SIG-M5 treated with dmso at 0.1 percent for 504 hours (cell line): ENCODE results near the gene TCEANC2.
A peak's percentile ranks its signal among the peaks of the same experiment; 100 is the strongest.

Experiments
- DNase-seq: peaks from one replicate; lab custom pipeline; 2025; ENCODE audit not compliant: unreplicated experiment; lab: John Stamatoyannopoulos, UW

The TCEANC2 gene

DNA sequence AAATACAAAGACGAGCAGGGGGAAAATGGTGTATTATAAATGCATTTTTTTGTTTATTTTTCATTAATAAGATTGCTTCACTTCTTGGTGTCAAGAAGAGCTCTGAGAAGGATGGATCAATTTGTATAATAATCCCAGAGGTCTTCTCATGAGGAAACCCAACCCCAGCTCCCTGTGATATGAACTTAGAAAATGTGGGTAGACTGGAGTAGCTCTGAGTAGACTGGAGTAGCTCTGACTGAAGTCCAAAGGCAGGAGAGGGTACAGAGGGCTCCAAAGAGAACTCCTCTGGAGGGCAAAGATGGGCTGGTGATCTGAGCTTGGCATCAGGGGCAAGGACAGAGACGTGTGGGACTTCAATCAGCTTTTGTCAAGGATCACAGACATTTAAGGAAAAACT is 78.0 kb downstream of the TCEANC2 start:
- DNase-seq = no peak

DNA sequence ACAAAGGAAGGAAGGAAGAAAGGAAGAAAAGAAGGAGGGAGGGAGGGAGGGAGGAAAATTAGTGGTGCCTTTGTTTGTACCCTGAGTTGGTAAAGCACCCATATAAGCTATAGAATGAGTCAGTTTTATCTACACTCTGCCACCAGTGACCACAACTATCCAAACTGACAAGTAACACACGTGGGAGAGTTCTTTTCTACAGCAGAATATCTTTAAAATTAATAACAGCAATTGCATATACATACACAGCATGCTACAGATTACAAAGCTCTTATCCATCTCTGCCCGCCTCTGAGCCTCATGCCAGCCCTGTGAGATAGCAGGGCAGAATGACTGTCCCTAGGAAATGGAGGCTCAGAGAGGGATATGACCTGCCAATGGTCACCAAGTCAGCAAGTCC is 79.1 kb downstream of the TCEANC2 start:
- no peak for DNase-seq

DNA sequence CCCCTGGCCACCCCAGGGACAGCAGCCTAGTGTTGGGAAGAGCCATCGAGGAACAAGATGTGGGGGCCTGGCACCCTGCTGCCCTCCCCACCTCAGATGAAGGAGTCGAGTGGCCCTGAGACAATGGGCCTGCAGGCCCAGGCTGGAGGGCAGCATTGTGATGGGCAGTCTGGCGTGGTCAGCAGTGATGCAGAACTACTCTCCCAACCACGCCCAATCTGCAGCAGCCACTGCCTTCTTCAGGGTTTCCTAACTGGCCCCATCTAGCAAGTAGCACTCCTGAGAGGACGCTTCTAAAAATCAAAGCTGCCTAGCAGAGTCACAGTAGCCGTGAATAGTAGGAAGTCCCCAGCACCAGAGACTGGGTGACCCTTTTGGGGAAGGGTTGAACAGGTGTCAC is 80.9 kb downstream of the TCEANC2 start:
- no peak for DNase-seq

DNA sequence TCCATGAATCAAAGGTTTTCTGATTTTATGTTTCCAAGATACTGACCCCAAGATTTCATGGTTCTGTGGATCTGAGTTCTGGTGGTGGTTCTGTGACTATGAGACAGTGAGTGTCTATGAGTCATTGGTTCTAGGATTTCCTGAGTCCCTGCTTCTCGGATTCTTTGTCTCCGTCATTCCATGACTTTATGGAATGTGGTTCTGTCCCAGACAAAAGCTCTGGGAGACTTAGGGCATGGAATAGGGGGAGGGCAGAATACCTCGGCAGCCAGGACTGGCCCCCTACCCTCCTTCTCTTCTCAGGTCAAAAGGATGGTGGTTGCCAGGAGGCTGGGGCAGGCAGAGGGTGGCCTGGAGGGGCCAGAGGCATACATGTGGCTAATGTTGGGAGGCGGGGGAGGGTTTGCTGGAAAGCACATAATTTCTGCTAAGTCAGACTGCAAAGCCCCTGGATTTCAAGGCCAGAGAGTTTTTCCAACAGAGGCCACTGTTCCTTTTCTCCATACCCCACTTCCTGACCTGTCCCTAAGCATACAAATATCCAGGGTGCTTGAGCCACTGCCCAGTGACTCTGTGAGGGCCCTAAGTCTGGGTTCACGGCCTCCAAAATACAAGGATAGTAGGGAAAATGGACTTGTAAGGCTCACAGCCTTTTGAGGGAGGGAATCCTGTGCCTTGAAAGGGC is 82.2 kb downstream of the TCEANC2 start:
- no peak for DNase-seq

DNA sequence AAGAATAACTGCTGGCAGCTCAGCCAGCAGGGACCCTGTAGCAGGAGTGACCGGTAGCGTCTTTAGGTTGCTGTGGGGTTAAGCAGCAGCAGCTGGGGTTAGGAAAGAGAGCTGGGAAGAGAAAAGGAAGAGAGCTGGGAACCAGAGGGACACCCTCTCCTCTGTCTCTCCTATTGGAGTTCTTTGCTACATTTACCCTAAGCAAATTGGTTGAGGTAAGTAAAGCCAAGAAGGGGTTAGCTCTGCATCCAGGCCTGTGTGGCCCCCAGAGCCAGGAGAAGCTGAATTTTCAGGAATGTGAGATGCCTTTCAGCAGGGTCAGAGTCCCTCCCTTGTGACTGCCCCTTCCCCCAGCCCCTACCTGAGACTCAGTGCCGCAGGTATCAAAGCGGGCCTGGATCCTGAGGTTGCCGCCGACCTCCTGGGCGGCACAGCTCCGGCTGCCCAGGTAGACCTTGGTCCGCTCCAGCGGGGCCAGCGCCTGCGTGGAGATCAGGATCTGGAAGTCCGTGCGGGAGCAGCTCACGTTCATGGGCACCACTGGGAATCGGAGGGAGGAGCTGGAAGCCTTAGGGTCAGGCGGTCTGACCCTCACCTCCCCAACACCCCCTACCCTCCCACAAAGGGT is 83.0 kb downstream of the TCEANC2 start:
- no peak for DNase-seq

DNA sequence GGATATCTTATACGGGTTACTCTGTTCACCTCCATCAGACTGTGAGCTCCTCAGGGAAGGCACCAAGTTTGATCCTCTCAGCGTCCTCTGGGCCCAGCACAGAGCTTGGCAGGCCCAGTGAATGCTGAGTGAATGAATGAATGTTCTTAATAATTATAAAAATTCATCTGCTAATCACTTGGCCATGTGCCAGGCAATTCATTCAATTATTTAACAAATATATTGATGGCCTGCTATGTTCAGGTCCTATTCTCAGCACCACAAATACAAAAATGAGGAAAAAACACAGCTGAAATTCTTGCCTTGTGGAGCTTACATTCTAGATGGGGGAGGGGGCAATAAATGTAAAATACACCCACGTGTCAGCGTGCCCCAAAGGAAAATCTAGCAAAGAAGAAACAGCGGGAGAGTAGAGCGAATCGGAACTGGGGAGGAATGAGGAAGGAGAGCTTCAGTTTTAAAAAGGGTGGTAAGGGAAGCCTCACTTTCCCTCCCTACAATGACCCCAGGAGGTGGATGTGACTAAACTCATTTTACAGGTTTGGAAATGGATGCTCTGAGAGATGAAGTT is 83.6 kb downstream of the TCEANC2 start:
- DNase-seq = no peak

DNA sequence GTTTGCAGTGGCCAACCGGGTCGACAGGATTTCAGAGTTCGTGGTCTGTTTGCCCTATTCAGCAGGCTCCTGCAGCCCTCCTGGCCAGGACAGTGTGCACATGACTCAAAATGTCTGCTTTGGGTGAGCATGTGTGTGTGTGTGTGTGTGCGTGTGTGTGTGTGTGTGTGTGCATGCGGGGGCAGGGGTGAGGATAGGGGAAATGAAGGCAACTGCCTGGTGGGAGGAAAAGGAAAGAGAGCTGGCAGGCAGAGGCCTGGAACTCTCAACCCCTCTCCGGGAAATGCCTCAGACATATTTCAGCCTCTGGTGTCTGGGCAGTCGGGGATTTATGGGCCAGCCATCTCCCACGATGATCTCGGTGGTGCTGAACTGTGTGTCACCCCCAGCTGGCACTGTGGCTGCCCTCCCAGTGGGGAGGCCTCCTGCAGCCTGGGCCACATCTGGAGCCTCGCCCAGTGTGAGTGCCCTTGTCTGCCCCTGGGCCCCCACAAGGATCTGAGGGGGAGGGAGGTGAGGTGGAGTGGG is 84.2 kb downstream of the TCEANC2 start:
- no peak for DNase-seq

DNA sequence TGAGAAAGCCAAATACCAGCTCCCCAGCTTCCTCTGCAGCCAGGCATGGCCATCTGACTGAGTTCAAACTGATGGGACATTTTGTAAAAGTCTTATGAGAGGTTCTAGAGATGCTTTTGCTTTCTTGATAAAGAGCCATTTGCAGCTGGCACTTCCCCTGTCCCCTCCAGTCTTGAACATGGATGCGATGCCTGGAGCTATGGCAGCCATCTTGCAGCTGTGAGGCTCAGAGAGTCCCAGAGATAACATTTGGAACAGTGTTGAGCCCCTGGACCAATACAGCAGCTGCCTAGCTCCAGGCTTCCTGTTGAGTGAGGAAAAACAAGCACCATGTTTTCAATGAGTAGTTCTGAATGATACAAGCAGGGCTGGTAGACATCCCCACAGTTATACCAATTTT is 85.6 kb downstream of the TCEANC2 start:
- no peak for DNase-seq

DNA sequence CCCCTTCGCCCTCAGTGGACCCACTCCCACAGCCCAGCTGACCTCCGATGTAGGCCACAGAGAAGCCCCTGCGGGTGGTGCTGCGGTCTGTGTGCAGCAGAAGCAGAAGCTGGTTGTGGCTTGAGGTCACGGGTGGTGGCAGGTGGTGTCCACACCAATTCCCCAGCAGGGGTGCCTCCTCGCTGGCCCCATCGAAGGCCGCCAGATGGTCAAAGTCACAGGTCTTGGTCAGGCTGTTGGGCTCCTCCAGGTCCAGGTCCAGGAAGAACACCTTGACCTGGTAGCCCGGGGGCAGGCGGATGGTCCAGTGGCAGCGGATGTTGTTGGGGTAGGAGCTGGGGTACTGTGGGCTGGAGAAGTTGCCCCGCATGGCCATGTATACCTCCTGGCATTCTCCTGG is 86.3 kb downstream of the TCEANC2 start:
- no peak for DNase-seq

DNA sequence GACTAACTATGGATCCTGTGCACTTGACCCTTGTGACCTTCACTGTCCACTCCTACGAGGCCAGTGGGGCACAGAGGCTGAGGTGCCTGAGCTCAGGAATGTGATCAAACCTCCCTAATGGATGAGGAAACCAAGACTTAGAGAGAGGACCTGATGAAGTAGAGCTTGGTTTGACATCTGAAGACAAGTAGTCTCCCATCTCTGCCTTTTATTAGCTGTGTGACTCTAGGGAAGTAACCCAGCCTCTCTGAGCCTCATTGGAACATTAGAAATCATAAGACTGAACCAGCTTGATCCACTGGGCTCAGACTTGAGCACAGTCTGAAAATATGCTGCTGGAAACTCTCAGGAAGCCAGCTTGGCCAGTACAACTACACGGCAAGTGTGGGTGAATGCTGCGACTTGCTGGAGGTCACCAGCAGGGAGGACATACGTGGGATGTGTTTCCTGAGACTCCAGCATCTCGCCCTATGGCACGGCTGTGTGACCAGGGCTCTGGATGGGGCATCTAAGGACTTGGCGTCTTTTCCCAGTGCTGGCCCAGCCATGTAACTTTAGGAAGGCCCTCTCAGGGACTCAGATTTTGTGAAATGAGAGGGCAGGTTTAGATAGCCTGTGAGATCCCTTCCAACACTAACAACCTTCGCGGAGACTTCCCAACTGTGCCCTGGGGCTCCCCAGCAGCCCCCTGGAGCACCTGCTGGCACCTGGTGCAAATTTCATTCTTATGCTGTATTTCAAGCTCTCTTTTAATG is 88.9 kb downstream of the TCEANC2 start:
- DNase-seq = no peak

DNA sequence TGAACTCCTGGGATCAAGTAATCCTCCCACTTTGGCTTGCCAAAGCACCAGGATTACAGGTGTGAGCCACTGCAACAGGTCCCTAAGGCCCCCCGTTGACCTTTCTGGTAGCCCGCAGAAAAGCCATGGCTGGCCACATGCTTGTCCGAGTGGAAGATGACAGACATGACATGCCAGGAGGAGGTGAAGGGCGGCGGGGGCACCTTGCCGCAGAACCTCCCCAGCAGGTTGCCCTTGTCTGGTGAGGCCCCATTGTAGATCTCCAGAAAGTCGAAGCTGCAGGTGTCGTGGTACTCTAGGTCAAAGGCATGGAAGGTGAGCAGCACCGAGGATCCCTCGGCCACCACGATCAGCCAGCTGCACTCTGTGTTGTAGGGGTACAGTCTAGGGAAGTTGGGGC is 91.0 kb downstream of the TCEANC2 start:
- DNase-seq = no peak

DNA sequence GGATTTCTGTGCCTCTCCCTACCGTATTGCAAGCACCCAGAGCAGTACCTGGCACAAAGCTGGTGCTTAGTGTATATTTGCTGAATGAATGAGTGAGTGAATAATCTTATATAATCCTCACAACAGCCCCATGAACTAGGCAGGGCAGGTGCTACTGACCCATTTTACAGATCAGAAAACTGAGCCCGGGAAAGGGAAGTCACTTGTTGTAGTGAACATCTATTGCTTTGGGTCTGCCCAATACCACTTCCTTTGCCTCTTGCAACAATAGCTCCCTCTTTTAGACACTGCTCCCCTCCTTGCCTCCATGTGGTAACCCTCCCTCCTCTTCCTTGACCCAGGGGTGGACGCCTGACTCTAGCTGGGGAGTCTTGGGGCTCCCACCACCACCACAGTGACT is 96.3 kb downstream of the TCEANC2 start:
- no peak for DNase-seq

DNA sequence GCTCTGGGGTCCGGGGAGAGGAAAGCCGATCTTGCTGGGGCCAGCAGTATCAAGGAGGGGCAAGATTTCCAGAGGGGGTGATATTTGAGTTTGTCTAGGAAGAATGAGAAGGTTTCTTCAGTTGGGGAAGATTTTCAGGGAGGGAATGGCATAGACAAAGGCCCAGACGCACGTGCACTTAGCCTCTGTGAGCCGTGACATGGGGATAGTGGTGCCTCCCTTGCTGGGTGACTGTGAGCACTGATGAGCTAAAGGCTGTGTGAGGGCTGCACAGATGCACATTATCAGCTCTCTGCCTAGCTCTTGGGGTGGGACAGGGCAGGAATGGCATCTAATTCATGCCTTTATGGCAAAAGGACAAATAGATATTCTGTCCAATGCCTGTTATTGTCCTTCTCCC is 97.6 kb downstream of the TCEANC2 start:
- no peak for DNase-seq

DNA sequence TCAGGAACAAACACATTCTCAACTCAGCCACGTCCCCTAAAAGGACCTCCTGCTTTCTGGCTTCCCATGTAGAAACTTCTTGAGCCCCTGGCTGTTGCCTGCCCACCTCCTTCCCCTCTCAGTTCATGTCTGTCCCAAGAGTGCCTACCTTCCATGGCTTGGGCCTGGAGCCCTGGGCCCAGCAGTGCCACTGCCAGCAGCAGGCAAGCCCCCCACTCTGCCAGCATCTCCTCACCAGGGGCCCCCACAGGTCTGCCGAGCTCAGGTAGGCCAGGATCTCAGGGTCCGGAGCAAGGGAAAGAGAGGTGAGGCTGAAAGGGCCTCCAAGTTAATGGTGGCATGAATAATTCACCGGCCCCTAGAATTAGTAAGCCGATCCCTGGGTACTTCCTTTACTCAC is 99.3 kb downstream of the TCEANC2 start, which contains the start of gene CDCP2:
Gene CDCP2 (minus strand): TSS at position 305 of the 400 bp plus-strand sequence. CDS start 78 bp downstream, at position 227.
- no peak for DNase-seq

DNA sequence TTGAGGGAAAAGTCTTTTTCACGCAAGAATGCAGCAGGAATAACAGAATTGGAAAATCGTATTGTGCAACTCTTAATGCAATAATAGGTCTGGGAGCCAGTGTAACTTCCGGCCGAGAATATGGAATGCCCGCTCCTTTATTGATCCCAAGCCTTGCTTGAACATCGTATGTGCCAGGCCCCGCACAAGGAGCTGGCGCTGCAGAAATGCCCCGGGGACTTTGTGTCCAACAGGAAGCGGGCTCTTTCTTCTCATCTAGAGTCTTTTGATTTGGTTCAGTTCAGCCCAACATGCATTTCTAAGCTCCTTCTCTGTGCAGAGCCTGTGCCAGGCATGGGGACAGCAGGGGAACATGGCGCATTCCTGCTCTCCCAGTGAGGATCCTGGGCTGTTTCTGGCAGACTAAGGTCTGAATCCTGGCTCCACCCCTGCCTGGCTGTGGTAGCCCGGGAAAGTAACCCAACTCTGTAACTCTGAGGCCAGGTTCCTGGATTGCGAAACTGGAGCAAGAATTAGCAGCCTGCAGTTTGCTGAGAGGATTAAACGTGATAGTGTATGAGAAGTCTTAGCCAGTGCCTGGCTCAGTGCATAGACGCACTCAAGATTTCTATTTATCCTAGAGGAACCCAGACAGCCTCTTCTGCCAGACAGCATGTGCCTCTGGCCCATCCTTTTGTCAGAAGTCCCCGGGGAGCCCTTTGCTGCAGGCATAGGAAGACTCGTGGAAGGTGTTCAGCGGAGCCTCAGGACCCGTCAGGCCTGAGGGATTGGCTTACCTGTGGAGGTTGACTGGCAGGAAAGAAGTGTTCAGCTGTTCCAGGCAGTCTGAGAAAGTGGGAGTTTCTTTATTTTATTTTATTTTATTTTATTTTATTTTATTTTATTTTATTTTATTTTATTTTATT is 100.4 kb downstream of the TCEANC2 start:
- peak; percentile 43 for DNase-seq
